Lower leg skin (tissue), 4 donors: ENCODE data around the gene MATN1. TPM values are rescaled to one million over a fixed set of nuclear protein-coding genes. Genes with fewer than 3 reads are reported as not detected.

Source experiments
- DNase-seq, 2 donors: peaks; one replicate each; pipeline ENCODE4 v3.0.0-alpha.2; 2019; ENCODE audit warnings: low spot score in 2 of 2
- H3K4me3 ChIP-seq: fragments of 200-600 bp; sonication (generic); 2 replicates; pipeline ENCODE4 v1.5.1; 2017; ENCODE audit warnings: mild to moderate bottlenecking, low read depth; ENCODE audit not compliant: poor library complexity, severe bottlenecking
- CTCF ChIP-seq, 3 donors: fragments of 450-650 bp; IDR thresholded peaks; one replicate each; pipeline ENCODE4 v1.5.1; 2016; ENCODE audit warnings: antibody characterized with exemption in 3 of 3, mild to moderate bottlenecking in 3 of 3, moderate library complexity in 2 of 3
- POLR2A ChIP-seq, 2 donors: fragments of 450-650 bp; IDR thresholded peaks; one replicate each; pipeline ENCODE4 v1.6.1; 2016 to 2017; ENCODE audit warnings: antibody characterized with exemption in 2 of 2, mild to moderate bottlenecking in 1 of 2, moderate library complexity in 1 of 2
- WGBS, 2 donors: methylation state at CpG; one replicate each; pipeline ENCODE4 v1.1.5; 2018; 5-methylcytosine and 5-hydroxymethylcytosine counted together
- intact Hi-C: fragments of 100-400 bp; cut with DNase I; formaldehyde crosslinking; loops from one replicate; pipeline ENCODE4 v1.15.0; 2023; ENCODE audit warnings: low total_unique reads
- total RNA-seq, 4 donors: library from RNA; depleted of rRNA; stranded (reverse); fragments of >200 nt; gene quantifications; one replicate each; pipeline ENCODE4 v1.1.0, GENCODE V29; 2016

The MATN1 gene
- total RNA-seq, 4 donors from 2014 or later = not detected

GRCh38 chr1:30705698-30706097, 17.7 kb downstream of the MATN1 start:
- intact Hi-C loops = loop anchor here (10.0 kb wide), 1 partner anchor 301 kb away; no protein-coding TSS in a partner anchor
- WGBS, 2 donors = 42 to 66% methylated on average over 4 of the region's 4 CpGs

GRCh38 chr1:30704765-30705509, 18.4 kb downstream of the MATN1 start:
- 46 to 51% methylated on average over 13 to 14 of the region's 14 CpGs for WGBS, 2 donors
- intact Hi-C loops = loop anchor here (10.0 kb wide), 1 partner anchor 300 kb away; no protein-coding TSS in a partner anchor
- DNase-seq = no peak
- TF ChIP-seq CTCF (IDR thresholded peaks at IDR 0.05) (no peak), POLR2A (IDR thresholded peaks at IDR 0.05) (no peak)
- no peak overlapping the region for H3K4me3 ChIP-seq

More at GRCh38 chr1:30705698-30706097, 17.7 kb downstream of the MATN1 start:
- TF ChIP-seq CTCF (IDR thresholded peaks at IDR 0.05) (no peak), POLR2A (IDR thresholded peaks at IDR 0.05) (no peak)
- no peak overlapping the region for H3K4me3 ChIP-seq
- DNase-seq = no peak

GRCh38 chr1:30704271-30704670, 19.1 kb downstream of the MATN1 start:
- intact Hi-C loops = loop anchor here (10.0 kb wide), 1 partner anchor 299 kb away; no protein-coding TSS in a partner anchor
- DNase-seq = peak; percentile 64 to 94
- TF ChIP-seq CTCF (IDR thresholded peaks at IDR 0.05) (no peak), POLR2A (IDR thresholded peaks at IDR 0.05) (no peak)
- H3K4me3 ChIP-seq = no peak overlapping the region
- 22 to 41% methylated on average over 2 to 4 of the region's 4 CpGs for WGBS, 2 donors

GRCh38 chr1:30702823-30703222, 20.6 kb downstream of the MATN1 start:
- no peak overlapping the region for H3K4me3 ChIP-seq
- TF ChIP-seq CTCF (IDR thresholded peaks at IDR 0.05) (no peak), POLR2A (IDR thresholded peaks at IDR 0.05) (no peak)
- DNase-seq = no peak
- intact Hi-C loops = loop anchor here (10.0 kb wide), 1 partner anchor 298 kb away; no protein-coding TSS in a partner anchor

- no peak overlapping the region for H3K4me3 ChIP-seq
- intact Hi-C loops = loop anchor here (10.0 kb wide), 1 partner anchor 296 kb away; no protein-coding TSS in a partner anchor
- TF ChIP-seq POLR2A (IDR thresholded peaks at IDR 0.05) = no peak
- no peak for TF ChIP-seq CTCF (IDR thresholded peaks at IDR 0.05)
- no peak for DNase-seq
- WGBS, 2 donors = 46 to 47% methylated on average over 2 of the region's 2 CpGs
Measured at GRCh38 chr1:30701258-30701633, 22.1 kb downstream of the MATN1 start.
